ENCODE data around the gene BET1L.
"Not testable (repeated sequence)": the region's sequence is repeated elsewhere in the genome, so short reads cannot be mapped to it uniquely, and the experiment has no call there.

Gene BET1L

GRCh38 chr11:207208-207862, at the start of gene BET1L, which contains the start of gene RIC8A:
Gene BET1L, minus strand, starts transcription at chr11:207399. Its CDS starts 78 bp downstream, at chr11:207321.
Gene RIC8A, plus strand, starts transcription at chr11:207708. Its CDS starts 1,147 bp downstream, at chr11:208855.
- peak; percentile 94 for DNase-seq (ENCODE audit: low read depth)

- DNase-seq (ENCODE audit: low read depth) = no peak
These were observed 48.6 kb upstream of the BET1L start for GRCh38 chr11:255816-256215.

GRCh38 chr11:255176-255575, 48.0 kb upstream of the BET1L start:
- no peak for DNase-seq (ENCODE audit: low read depth)

- DNase-seq (ENCODE audit: low read depth) = no peak
These were observed 46.7 kb upstream of the BET1L start for GRCh38 chr11:253886-254270.

GRCh38 chr11:253160-253885, 46.1 kb upstream of the BET1L start:
- no peak for DNase-seq (ENCODE audit: low read depth)

- DNase-seq (ENCODE audit: low read depth) = no peak
These were observed 45.5 kb upstream of the BET1L start for GRCh38 chr11:252666-253065.

GRCh38 chr11:251550-251949, 44.4 kb upstream of the BET1L start:
- no peak for DNase-seq (ENCODE audit: low read depth)

- peak; percentile 68 for DNase-seq (ENCODE audit: low read depth)
These were observed 43.6 kb upstream of the BET1L start for GRCh38 chr11:250740-251299.

GRCh38 chr11:250274-250673, 43.1 kb upstream of the BET1L start:
- no peak for DNase-seq (ENCODE audit: low read depth)

- no peak for DNase-seq (ENCODE audit: low read depth)
These were observed 41.9 kb upstream of the BET1L start for GRCh38 chr11:249062-249461.

- DNase-seq (ENCODE audit: low read depth) = no peak
These were observed 37.2 kb upstream of the BET1L start for GRCh38 chr11:244376-244775.

GRCh38 chr11:241634-242033, 34.4 kb upstream of the BET1L start:
- no peak for DNase-seq (ENCODE audit: low read depth)

- DNase-seq (ENCODE audit: low read depth) = no peak
These were observed 33.1 kb upstream of the BET1L start for GRCh38 chr11:240315-240714.

GRCh38 chr11:238346-238745, 31.1 kb upstream of the BET1L start:
- not testable (repeated sequence) for DNase-seq (ENCODE audit: low read depth)

GRCh38 chr11:236774-237767, 29.9 kb upstream of the BET1L start, which contains the start of gene PSMD13:
Gene PSMD13, plus strand, starts transcription at chr11:236976. Its CDS starts 74 bp downstream, at chr11:237050.
- peak; percentile 86 for DNase-seq (ENCODE audit: low read depth)

GRCh38 chr11:235997-236773, 29.0 kb upstream of the BET1L start, which contains the start of gene SIRT3:
Gene SIRT3, minus strand, starts transcription at chr11:236342. Its CDS starts 14 bp downstream, at chr11:236328.
- DNase-seq (ENCODE audit: low read depth) = peak; percentile 74

- peak; percentile 60 for DNase-seq (ENCODE audit: low read depth)
These were observed 28.4 kb upstream of the BET1L start for GRCh38 chr11:235609-235996.

- DNase-seq (ENCODE audit: low read depth) = no peak
These were observed 28.0 kb upstream of the BET1L start for GRCh38 chr11:235180-235579.

- DNase-seq (ENCODE audit: low read depth) = no peak
These were observed 25.8 kb upstream of the BET1L start for GRCh38 chr11:232783-233565.

GRCh38 chr11:230431-230830, 23.2 kb upstream of the BET1L start:
- DNase-seq (ENCODE audit: low read depth) = no peak
